ENCODE measurements around the gene NR2F1. TPM values are rescaled to one million over a fixed set of nuclear protein-coding genes. Genes with fewer than 3 reads are reported as not detected.

The NR2F1 gene
- total RNA-seq, 2 experiments from 2014 or later, result not detected

DNA sequence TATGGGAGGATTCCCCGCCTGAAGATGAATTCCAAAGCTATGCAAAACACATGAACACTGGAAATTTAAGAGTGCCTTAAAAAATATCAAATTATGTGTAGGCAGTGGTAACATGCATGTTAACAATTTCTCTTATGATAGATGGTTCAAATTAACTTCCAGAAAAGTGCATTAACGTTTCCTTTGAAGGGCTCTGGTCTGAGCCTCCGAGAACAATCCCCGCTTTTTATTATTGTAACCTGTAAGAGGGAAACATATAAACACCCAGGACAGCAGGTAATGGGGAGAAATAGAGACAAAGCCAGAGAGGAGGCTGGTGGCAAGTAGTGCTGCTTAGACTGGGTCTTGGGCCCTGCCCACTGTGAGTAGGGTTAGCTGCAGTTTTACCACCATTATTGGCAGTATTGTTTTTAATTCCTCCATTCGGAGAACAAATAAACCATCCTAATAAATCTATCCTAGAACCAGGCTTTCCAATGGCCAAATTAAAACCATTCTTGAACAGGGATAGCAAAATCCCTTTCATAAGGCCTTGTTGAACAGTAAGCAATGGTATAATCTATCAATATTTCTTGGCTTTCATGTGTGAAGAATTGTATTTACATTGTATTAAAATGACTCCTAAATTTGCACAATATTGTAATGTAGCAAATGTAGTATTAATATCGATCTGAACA, 6.3 kb downstream of the NR2F1 start:
- Mint-ChIP-seq H3K4me3 (no peak overlapping the region), H3K27ac (no peak overlapping the region), H3K36me3 (ENCODE audit: low read depth) (peaks cover 5% of the 10 kb centered on the region), H3K9me3 (peaks cover 6% of the 10 kb centered on the region), H3K4me1 (ENCODE audit: low read depth) (peaks cover 29% of the 10 kb centered on the region), H3K27me3 (peaks cover 76% of the 10 kb centered on the region)
- TF ChIP-seq, protein P1, sequence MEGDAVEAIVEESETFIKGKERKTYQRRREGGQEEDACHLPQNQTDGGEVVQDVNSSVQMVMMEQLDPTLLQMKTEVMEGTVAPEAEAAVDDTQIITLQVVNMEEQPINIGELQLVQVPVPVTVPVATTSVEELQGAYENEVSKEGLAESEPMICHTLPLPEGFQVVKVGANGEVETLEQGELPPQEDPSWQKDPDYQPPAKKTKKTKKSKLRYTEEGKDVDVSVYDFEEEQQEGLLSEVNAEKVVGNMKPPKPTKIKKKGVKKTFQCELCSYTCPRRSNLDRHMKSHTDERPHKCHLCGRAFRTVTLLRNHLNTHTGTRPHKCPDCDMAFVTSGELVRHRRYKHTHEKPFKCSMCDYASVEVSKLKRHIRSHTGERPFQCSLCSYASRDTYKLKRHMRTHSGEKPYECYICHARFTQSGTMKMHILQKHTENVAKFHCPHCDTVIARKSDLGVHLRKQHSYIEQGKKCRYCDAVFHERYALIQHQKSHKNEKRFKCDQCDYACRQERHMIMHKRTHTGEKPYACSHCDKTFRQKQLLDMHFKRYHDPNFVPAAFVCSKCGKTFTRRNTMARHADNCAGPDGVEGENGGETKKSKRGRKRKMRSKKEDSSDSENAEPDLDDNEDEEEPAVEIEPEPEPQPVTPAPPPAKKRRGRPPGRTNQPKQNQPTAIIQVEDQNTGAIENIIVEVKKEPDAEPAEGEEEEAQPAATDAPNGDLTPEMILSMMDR (IDR thresholded peaks at IDR 0.05), result no peak
- ATAC-seq (no peak), DNase-seq (no peak)
- intact Hi-C loops (cut with micrococcal nuclease), result no loop called here
- POLR2A ChIA-PET, result interaction anchor here (0.7 kb wide), 1 partner anchor 191 kb away, joined by 3 read pairs; no protein-coding TSS in a partner anchor
- CTCF ChIA-PET, result interaction anchor here (1.0 to 3.3 kb wide), 3 partner anchors 12 to 211 kb away, joined by 3 to 13 read pairs (median 7); no protein-coding TSS in a partner anchor

DNA sequence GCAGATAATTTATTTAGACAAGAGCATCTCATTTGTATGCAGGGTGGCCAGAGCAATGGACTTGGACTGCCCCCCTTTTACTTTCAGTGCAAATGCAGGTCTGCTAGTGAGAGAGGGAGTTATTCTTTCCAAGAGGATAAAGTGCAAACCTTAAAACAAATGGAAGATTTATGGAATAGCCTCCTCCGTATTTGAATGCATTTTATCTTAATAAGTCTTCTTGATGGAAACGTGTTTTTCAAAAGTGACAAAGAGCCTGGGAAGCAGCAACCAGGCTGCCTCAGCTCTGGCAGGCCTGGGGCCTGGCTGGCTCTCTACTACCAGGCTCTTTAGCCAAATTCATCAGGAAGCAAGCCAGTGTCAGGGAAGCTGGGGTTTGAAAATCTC, 6.8 kb downstream of the NR2F1 start:
- Mint-ChIP-seq H3K27ac (no peak overlapping the region), H3K36me3 (ENCODE audit: low read depth) (peaks cover 5% of the 10 kb centered on the region), H3K4me3 (no peak overlapping the region), H3K4me1 (ENCODE audit: low read depth) (peaks cover 30% of the 10 kb centered on the region), H3K9me3 (peaks cover 6% of the 10 kb centered on the region), H3K27me3 (peaks cover 82% of the 10 kb centered on the region)
- ATAC-seq, result no peak
- TF ChIP-seq, protein P1 (IDR thresholded peaks at IDR 0.05), result no peak
- intact Hi-C loops (cut with micrococcal nuclease), result no loop called here
- DNase-seq, result no peak
- CTCF ChIA-PET, result interaction anchor here (2.2 kb wide), 1 partner anchor 211 kb away, joined by 7 read pairs; no protein-coding TSS in a partner anchor
- POLR2A ChIA-PET, result no interaction called here

- DNase-seq (no peak), ATAC-seq (no peak)
- peaks cover 85% of the 10 kb centered on the region for H3K27me3 Mint-ChIP-seq
- POLR2A ChIA-PET, result no interaction called here
- no peak overlapping the region for H3K4me3 Mint-ChIP-seq
- TF ChIP-seq, protein P1 (IDR thresholded peaks at IDR 0.05), result no peak
- H3K36me3 Mint-ChIP-seq (ENCODE audit: low read depth), result peaks cover 7% of the 10 kb centered on the region
- intact Hi-C loops (cut with micrococcal nuclease), result no loop called here
- peaks cover 32% of the 10 kb centered on the region for H3K4me1 Mint-ChIP-seq (ENCODE audit: low read depth)
- H3K9me3 Mint-ChIP-seq, result peaks cover 8% of the 10 kb centered on the region
- CTCF ChIA-PET, result interaction anchor here (1.8 to 2.2 kb wide), 2 partner anchors 13 to 210 kb away, joined by 4 to 7 read pairs; no protein-coding TSS in a partner anchor
- no peak overlapping the region for H3K27ac Mint-ChIP-seq
These were observed 7.5 kb downstream of the NR2F1 start for GRCh38 chr5:93590493-93590892.

GRCh38 chr5:93591323-93591945, 8.4 kb downstream of the NR2F1 start:
- Mint-ChIP-seq H3K4me3 (no peak overlapping the region), H3K9me3 (peaks cover 10% of the 10 kb centered on the region), H3K27me3 (peaks cover 86% of the 10 kb centered on the region), H3K36me3 (ENCODE audit: low read depth) (peaks cover 11% of the 10 kb centered on the region), H3K27ac (no peak overlapping the region), H3K4me1 (ENCODE audit: low read depth) (peaks cover 30% of the 10 kb centered on the region)
- ChIA-PET POLR2A (interaction anchor here (0.8 kb wide), 1 partner anchor 17 kb away, joined by 3 read pairs; no protein-coding TSS in a partner anchor), CTCF (interaction anchor here (1.8 to 2.2 kb wide), 2 partner anchors 12 to 209 kb away, joined by 4 to 7 read pairs; no protein-coding TSS in a partner anchor)
- DNase-seq, result no peak
- intact Hi-C loops (cut with micrococcal nuclease), result no loop called here
- no peak for ATAC-seq
- TF ChIP-seq, protein P1 (IDR thresholded peaks at IDR 0.05), result no peak

- Mint-ChIP-seq H3K9me3 (peaks cover 8% of the 10 kb centered on the region), H3K36me3 (ENCODE audit: low read depth) (peaks cover 7% of the 10 kb centered on the region), H3K4me1 (ENCODE audit: low read depth) (peaks cover 19% of the 10 kb centered on the region), H3K4me3 (no peak overlapping the region), H3K27ac (no peak overlapping the region), H3K27me3 (peaks cover 83% of the 10 kb centered on the region)
- CTCF ChIA-PET, result no interaction called here
- DNase-seq, result no peak
- TF ChIP-seq, protein P1 (IDR thresholded peaks at IDR 0.05), result no peak
- no peak for ATAC-seq
- POLR2A ChIA-PET, result no interaction called here
- intact Hi-C loops (cut with micrococcal nuclease), result no loop called here
These were observed 9.9 kb downstream of the NR2F1 start for GRCh38 chr5:93592883-93593282.
